GM23338 (cell line): ENCODE results near the gene IMPG2. TPM values are rescaled to one million over a fixed set of nuclear protein-coding genes. Genes with fewer than 3 reads are reported as not detected.

Experiments used
- ATAC-seq: fragments of 200-7000 bp; cut with Tn5 transposase; 3 replicates; pipeline ENCODE4 v1.9.1; 2020
- DNase-seq: peaks from one replicate; pipeline ENCODE4 v3.0.0-alpha.2; 2015; ENCODE audit warnings: low spot score
- H2AFZ ChIP-seq: fragments of 200-600 bp; sonication (generic); 2 replicates; pipeline ENCODE4 v1.8.0; 2016; ENCODE audit warnings: antibody characterized with exemption, mild to moderate bottlenecking, moderate library complexity
- H3F3A ChIP-seq: fragments of 200-600 bp; sonication (generic); replicated peaks from 2 replicates; pipeline ENCODE4 v1.8.0; 2017; ENCODE audit warnings: antibody characterized with exemption, mixed run types, low read depth
- H3K27ac ChIP-seq: fragments of 200-600 bp; sonication (generic); 2 replicates; pipeline ENCODE4 v1.6.1; 2016; ENCODE audit warnings: low read depth
- H3K27me3 ChIP-seq: fragments of 200-600 bp; sonication (generic); 2 replicates; pipeline ENCODE4 v1.8.0; 2016; ENCODE audit warnings: mild to moderate bottlenecking, mixed run types, moderate library complexity; ENCODE audit not compliant: insufficient read depth
- H3K36me3 ChIP-seq: fragments of 200-600 bp; sonication (generic); 2 replicates; pipeline ENCODE4 v1.8.0; 2016; ENCODE audit warnings: mild to moderate bottlenecking; ENCODE audit not compliant: insufficient read depth
- H3K4me1 ChIP-seq: fragments of 200-600 bp; sonication (generic); 2 replicates; pipeline ENCODE4 v1.8.0; 2016; ENCODE audit warnings: mild to moderate bottlenecking, moderate library complexity; ENCODE audit not compliant: insufficient read depth
- H3K4me2 ChIP-seq: fragments of 200-600 bp; sonication (generic); 2 replicates; pipeline ENCODE4 v1.7.1; 2017; ENCODE audit warnings: mixed run types
- H3K4me3 ChIP-seq: fragments of 200-600 bp; sonication (generic); 2 replicates; pipeline ENCODE4 v1.6.1; 2016; ENCODE audit warnings: mixed run types
- H3K79me2 ChIP-seq: fragments of 200-600 bp; sonication (generic); replicated peaks from 2 replicates; pipeline ENCODE4 v1.8.0; 2017; ENCODE audit warnings: mild to moderate bottlenecking; ENCODE audit not compliant: insufficient read depth
- H3K9me2 ChIP-seq: fragments of 200-600 bp; sonication (generic); 2 replicates; pipeline ENCODE4 v1.8.0; 2017; ENCODE audit not compliant: insufficient read depth
- H4K20me1 ChIP-seq: fragments of 200-600 bp; sonication (generic); replicated peaks from 2 replicates; pipeline ENCODE4 v1.8.0; 2017; ENCODE audit warnings: mild to moderate bottlenecking; ENCODE audit not compliant: insufficient read depth
- H3K27ac Mint-ChIP-seq: 2 replicates; pipeline ENCODE4 v1.8.0; 2020; ENCODE audit warnings: inconsistent platforms, mild to moderate bottlenecking, moderate library complexity, mixed read lengths
- H3K27me3 Mint-ChIP-seq: 3 replicates; pipeline ENCODE4 v1.8.0; 2022; ENCODE audit warnings: low read depth, mild to moderate bottlenecking, moderate library complexity, mixed read lengths, inconsistent platforms; ENCODE audit not compliant: insufficient read depth, poor library complexity
- H3K36me3 Mint-ChIP-seq: 3 replicates; pipeline ENCODE4 v1.8.0; 2021; ENCODE audit warnings: low read depth, mild to moderate bottlenecking, inconsistent platforms, moderate library complexity, mixed read lengths
- H3K4me1 Mint-ChIP-seq: 3 replicates; pipeline ENCODE4 v1.8.0; 2020; ENCODE audit warnings: mild to moderate bottlenecking, inconsistent platforms, mixed read lengths
- H3K4me3 Mint-ChIP-seq: 3 replicates; pipeline ENCODE4 v1.8.0; 2021; ENCODE audit warnings: moderate library complexity, mild to moderate bottlenecking, inconsistent platforms, mixed read lengths
- H3K9me3 Mint-ChIP-seq: 3 replicates; pipeline ENCODE4 v1.8.0; 2020; ENCODE audit warnings: moderate library complexity, mild to moderate bottlenecking, inconsistent platforms, mixed read lengths
- CTCF ChIP-seq, 2 experiments: fragments of 200-600 bp in 1 of 2; sonication (generic) in 1 of 2; conservative IDR thresholded peaks; 2 replicates each; pipeline versions ENCODE4 v1.5.1 to v1.6.1; 2016 to 2017; ENCODE audit warnings: antibody characterized with exemption in 2 of 2, low read depth in 2 of 2, mild to moderate bottlenecking in 2 of 2, moderate library complexity in 1 of 2
- POLR2AphosphoS5 ChIP-seq: IDR thresholded peaks from 2 replicates; pipeline ENCODE4 v1.6.1; 2016; ENCODE audit warnings: antibody characterized with exemption, low read depth
- REST ChIP-seq: IDR thresholded peaks from one replicate; pipeline ENCODE4 v1.6.1; 2018; ENCODE audit warnings: antibody characterized with exemption; ENCODE audit not compliant: unreplicated experiment
- ZNF331 ChIP-seq: fragments of 250-450 bp; sonication (Bioruptor Pico); IDR thresholded peaks from 2 replicates; pipeline ENCODE4 v1.5.0; 2020; ENCODE audit warnings: low read depth, mild to moderate bottlenecking, moderate library complexity
- ZNF462 ChIP-seq: fragments of 250-450 bp; sonication (Bioruptor Pico); IDR thresholded peaks from 2 replicates; pipeline ENCODE4 v1.5.0; 2020; ENCODE audit warnings: mild to moderate bottlenecking, moderate library complexity
- polyA plus RNA-seq: library from polyadenylated mRNA; unstranded; fragments of >200 nt; fragmentation: Nextera tagmentation; extraction: Ambion mirVana; gene quantifications from 2 replicates; pipeline ENCODE4 v1.2.1, GENCODE V29; 2016
- total RNA-seq: library from RNA; depleted of rRNA; stranded (reverse); fragments of >200 nt; shearing (Covaris generic); gene quantifications from 2 replicates; pipeline ENCODE4 v1.2.3, GENCODE V29; 2014

IMPG2 gene
- total and polyA plus RNA-seq, 2 experiments from 2014 or later = not detected

- no peak for TF ChIP-seq CTCF (conservative IDR thresholded peaks at IDR 0.05; ENCODE audit: low read depth in 2 of 2)
- TF ChIP-seq ZNF331 (CRISPR knock-in tag) = no peak
These were observed 47.2 kb downstream of the IMPG2 start (continued) for GRCh38 chr3:101273156-101273555.

GRCh38 chr3:101271728-101272127 lies 48.6 kb downstream of the IMPG2 start:
- Mint-ChIP-seq H3K4me1 (peaks cover 7% of the 10 kb centered on the region; the same call in 2 of the 3 replicates), H3K4me3 (no peak overlapping the region), H3K9me3 (no peaks in the 10 kb centered on the region), H3K27ac (no peak overlapping the region), H3K27me3 (peaks cover 45% of the 10 kb centered on the region), H3K36me3 (no peaks in the 10 kb centered on the region)
- ATAC-seq = peak; percentile 99
- H2AFZ ChIP-seq = no peak overlapping the region
- H3K36me3 ChIP-seq = no peaks in the 10 kb centered on the region
- no peaks in the 10 kb centered on the region for H4K20me1 ChIP-seq
- DNase-seq = peak; percentile 66
- H3F3A ChIP-seq = no peaks in the 10 kb centered on the region
- no peak overlapping the region for H3K4me2 ChIP-seq
- TF ChIP-seq POLR2AphosphoS5 = peak; percentile 45; the same call in 1 of the 2 replicates
- peak; percentile 41; the same call in 1 of the 2 replicates for TF ChIP-seq ZNF462 (CRISPR knock-in tag)
- TF ChIP-seq REST = no peak
- no peak overlapping the region for H3K27ac ChIP-seq
- H3K4me1 ChIP-seq = peaks cover 5% of the 10 kb centered on the region; the same call in 1 of the 2 replicates
- peaks cover 69% of the 10 kb centered on the region for H3K27me3 ChIP-seq
- no peaks in the 10 kb centered on the region for H3K9me2 ChIP-seq
- no peaks in the 10 kb centered on the region for H3K79me2 ChIP-seq
- H3K4me3 ChIP-seq = no peak overlapping the region
